Activated CD4-positive, alpha-beta T cell treated with anti-CD3 and anti-CD28 coated beads, Interleukin-2, amount 50 U/mL, for 4 hours (primary cell): ENCODE results near the gene LAMC1.

Source experiments
- DNase-seq, 2 experiments: peaks; one replicate each; pipeline ENCODE4 v3.0.0-alpha.2; 2020

LAMC1 gene

GRCh38 chr1:183023146-183023600, at the start of gene LAMC1:
Gene LAMC1 (plus strand): TSS chr1:183023420. CDS start chr1:183023717, 297 bp downstream.
- no peak for DNase-seq

- DNase-seq = no peak
Measured at GRCh38 chr1:182974506-182975191, 48.6 kb upstream of the LAMC1 start.

- DNase-seq = no peak
Measured at GRCh38 chr1:182977480-182977879, 45.7 kb upstream of the LAMC1 start.

- no peak for DNase-seq
Measured at GRCh38 chr1:182978151-182978853, 44.9 kb upstream of the LAMC1 start.

GRCh38 chr1:182984138-182984537, 39.1 kb upstream of the LAMC1 start:
- no peak for DNase-seq

- DNase-seq = no peak
Measured at GRCh38 chr1:182984621-182985020, 38.6 kb upstream of the LAMC1 start.

GRCh38 chr1:182985876-182986275, 37.3 kb upstream of the LAMC1 start:
- DNase-seq = no peak

- DNase-seq = no peak
Measured at GRCh38 chr1:182990413-182991144, 32.6 kb upstream of the LAMC1 start.

- DNase-seq = no peak
Measured at GRCh38 chr1:182993746-182994145, 29.5 kb upstream of the LAMC1 start.

- no peak for DNase-seq
Measured at GRCh38 chr1:182995894-182996293, 27.3 kb upstream of the LAMC1 start.

GRCh38 chr1:182996816-182997215, 26.4 kb upstream of the LAMC1 start:
- no peak for DNase-seq

GRCh38 chr1:182998482-182998881, 24.7 kb upstream of the LAMC1 start:
- DNase-seq = no peak

GRCh38 chr1:183000167-183000962, 22.9 kb upstream of the LAMC1 start:
- no peak for DNase-seq

GRCh38 chr1:183002267-183002666, 21.0 kb upstream of the LAMC1 start:
- DNase-seq = no peak

- no peak for DNase-seq
Measured at GRCh38 chr1:183002797-183003196, 20.4 kb upstream of the LAMC1 start.

GRCh38 chr1:183003203-183003602, 20.0 kb upstream of the LAMC1 start:
- DNase-seq = no peak

GRCh38 chr1:183004141-183004540, 19.1 kb upstream of the LAMC1 start:
- DNase-seq = no peak

GRCh38 chr1:183011859-183012258, 11.4 kb upstream of the LAMC1 start:
- no peak for DNase-seq

- DNase-seq = no peak
Measured at GRCh38 chr1:183012301-183012994, 10.8 kb upstream of the LAMC1 start.

- DNase-seq = no peak
Measured at GRCh38 chr1:183019139-183019740, 4.0 kb upstream of the LAMC1 start.

- DNase-seq = no peak
Measured at GRCh38 chr1:183019860-183020259, 3.4 kb upstream of the LAMC1 start.
